ENCODE data around the gene ABCA3. TPM values are rescaled to one million over a fixed set of nuclear protein-coding genes. Genes with fewer than 3 reads are reported as not detected.

ABCA3 gene
- total RNA-seq, 4 donors from 2014 or later, result 2.7 to 15.0 (median 10.9) TPM

DNA sequence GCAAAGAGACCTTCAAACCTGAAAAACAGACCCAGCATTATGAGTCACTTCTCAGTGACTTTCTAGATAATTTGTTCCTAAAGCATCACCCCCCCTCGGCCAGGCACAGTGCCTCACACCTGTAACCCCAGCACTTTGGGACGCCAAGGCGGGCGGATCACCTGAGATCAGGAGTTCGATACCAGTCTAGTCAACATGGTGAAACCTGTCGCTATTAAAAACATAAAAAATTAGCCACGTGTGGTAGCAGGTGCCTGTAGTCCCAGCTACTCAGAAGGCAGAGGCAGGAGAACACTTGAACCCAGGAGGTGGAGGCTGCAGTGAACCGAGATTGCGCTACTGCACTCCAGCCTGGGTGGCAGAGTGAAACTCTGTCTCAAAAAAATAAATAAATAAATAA is 48.3 kb downstream of the ABCA3 start:
- Histone ChIP-seq H3K27me3 (no peaks in the 10 kb centered on the region), H3K4me3 (no peak overlapping the region), H3K9me3 (no peaks in the 10 kb centered on the region), H3K27ac (no peak overlapping the region), H3K4me1 (no peaks in the 10 kb centered on the region), H3K36me3 (peaks cover 0 to 10% of the 10 kb centered on the region in 2 donors)
- DNase-seq (no peak), ATAC-seq (no peak)
- intact Hi-C loops (cut with DNase I; ENCODE audit: low total_unique reads) (no loop called here), in situ Hi-C loops (cut with MboI; ENCODE audit: low sequenced_read_pairs in 4 of 4) (no loop called here)
- TF ChIP-seq, protein P1, sequence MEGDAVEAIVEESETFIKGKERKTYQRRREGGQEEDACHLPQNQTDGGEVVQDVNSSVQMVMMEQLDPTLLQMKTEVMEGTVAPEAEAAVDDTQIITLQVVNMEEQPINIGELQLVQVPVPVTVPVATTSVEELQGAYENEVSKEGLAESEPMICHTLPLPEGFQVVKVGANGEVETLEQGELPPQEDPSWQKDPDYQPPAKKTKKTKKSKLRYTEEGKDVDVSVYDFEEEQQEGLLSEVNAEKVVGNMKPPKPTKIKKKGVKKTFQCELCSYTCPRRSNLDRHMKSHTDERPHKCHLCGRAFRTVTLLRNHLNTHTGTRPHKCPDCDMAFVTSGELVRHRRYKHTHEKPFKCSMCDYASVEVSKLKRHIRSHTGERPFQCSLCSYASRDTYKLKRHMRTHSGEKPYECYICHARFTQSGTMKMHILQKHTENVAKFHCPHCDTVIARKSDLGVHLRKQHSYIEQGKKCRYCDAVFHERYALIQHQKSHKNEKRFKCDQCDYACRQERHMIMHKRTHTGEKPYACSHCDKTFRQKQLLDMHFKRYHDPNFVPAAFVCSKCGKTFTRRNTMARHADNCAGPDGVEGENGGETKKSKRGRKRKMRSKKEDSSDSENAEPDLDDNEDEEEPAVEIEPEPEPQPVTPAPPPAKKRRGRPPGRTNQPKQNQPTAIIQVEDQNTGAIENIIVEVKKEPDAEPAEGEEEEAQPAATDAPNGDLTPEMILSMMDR (IDR thresholded peaks at IDR 0.05 in 4 of 5, conservative IDR thresholded peaks at IDR 0.05 in 1 of 5), result no peak
- no peak for TF ChIP-seq POLR2A (IDR thresholded peaks at IDR 0.05)

DNA sequence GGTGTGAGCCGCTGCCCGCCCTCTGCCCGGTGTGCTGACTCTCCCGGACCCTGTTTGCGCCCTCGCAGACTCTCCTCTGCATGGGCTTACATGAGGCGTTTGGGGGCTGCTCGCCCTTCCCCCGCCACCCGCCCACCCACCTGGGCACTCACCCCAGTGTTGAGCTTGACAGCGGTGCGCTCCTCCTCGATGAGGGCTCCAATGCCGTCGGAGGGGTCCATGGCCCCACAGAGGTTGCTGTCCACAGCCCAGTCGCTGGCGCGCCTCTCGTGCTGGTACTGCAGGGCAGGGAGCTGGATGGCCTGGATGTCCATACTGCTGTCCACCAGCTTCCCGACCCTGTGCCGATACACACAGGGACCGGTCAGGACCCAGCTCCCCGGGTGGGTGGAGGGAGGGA is 51.2 kb downstream of the ABCA3 start:
- Histone ChIP-seq H3K36me3 (no peaks in the 10 kb centered on the region), H3K27me3 (no peaks in the 10 kb centered on the region), H3K27ac (no peak overlapping the region), H3K9me3 (no peaks in the 10 kb centered on the region), H3K4me3 (no peak overlapping the region), H3K4me1 (no peaks in the 10 kb centered on the region)
- in situ Hi-C loops (cut with MboI; ENCODE audit: low sequenced_read_pairs in 4 of 4), result no loop called here
- TF ChIP-seq, protein P1 (IDR thresholded peaks at IDR 0.05 in 4 of 5, conservative IDR thresholded peaks at IDR 0.05 in 1 of 5), result no peak
- no peak for TF ChIP-seq POLR2A (IDR thresholded peaks at IDR 0.05)
- ATAC-seq (no peak), DNase-seq (no peak)
- intact Hi-C loops (cut with DNase I; ENCODE audit: low total_unique reads), result no loop called here

DNA sequence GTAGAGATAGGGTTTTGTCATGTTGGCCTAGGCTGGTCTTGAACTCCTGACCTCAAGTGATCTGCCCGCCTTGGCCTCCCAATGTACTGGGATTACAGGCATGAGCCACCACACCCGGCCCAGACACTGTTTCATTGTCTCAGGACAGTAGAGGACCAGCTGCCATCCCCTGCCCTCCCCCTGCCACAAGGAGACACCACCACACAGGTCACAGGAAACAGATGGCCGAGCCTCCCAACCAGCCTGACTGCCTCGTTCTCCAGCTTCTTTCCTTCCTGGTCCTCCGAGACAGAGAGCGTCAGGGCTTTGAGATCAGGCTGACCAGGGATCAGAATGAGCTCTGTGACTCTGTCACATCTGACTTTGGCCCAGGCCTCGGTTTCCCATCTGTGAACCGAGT is 51.8 kb downstream of the ABCA3 start:
- H3K4me3 ChIP-seq, result no peak overlapping the region
- ATAC-seq (no peak), DNase-seq (no peak)
- no peaks in the 10 kb centered on the region for H3K9me3 ChIP-seq
- no peaks in the 10 kb centered on the region for H3K4me1 ChIP-seq
- H3K36me3 ChIP-seq, result no peaks in the 10 kb centered on the region
- no peaks in the 10 kb centered on the region for H3K27me3 ChIP-seq
- H3K27ac ChIP-seq, result no peak overlapping the region
- intact Hi-C loops (cut with DNase I; ENCODE audit: low total_unique reads) (no loop called here), in situ Hi-C loops (cut with MboI; ENCODE audit: low sequenced_read_pairs in 4 of 4) (no loop called here)
- TF ChIP-seq POLR2A (IDR thresholded peaks at IDR 0.05), result no peak
- TF ChIP-seq, protein P1 (IDR thresholded peaks at IDR 0.05 in 4 of 5, conservative IDR thresholded peaks at IDR 0.05 in 1 of 5), result no peak

DNA sequence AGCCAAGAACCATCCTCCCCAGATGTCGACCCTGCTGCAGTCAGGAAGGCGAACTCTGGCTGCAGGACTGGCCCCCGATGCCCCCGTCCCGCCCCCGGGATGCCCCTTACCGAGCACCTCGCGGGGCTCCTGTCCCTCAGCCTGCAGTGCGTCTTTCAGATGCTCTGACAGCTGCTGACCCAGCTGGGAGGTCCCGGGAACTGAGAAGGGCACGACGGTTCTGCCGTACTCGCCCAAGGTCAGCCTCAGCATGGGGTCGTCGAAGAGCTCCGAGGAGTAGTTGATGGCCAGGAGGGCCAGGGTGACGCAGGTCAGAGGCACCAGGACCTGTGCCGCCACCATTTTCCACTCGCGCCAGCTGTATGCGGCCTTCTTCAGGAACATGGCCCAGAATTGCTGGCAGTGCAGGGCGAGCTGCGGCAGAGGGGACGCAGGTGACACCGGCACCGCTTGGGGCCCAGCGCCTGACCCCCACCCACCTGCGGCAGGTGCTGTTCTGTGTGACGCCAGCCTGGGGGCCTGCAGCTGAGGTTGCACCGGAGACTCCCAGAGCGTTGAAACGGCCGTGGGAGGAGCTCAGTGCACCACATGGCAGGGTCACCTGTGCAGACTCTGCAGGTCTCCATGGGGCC is 52.5 kb downstream of the ABCA3 start:
- ATAC-seq (no peak), DNase-seq (no peak)
- H3K4me1 ChIP-seq, result no peaks in the 10 kb centered on the region
- no peaks in the 10 kb centered on the region for H3K27me3 ChIP-seq
- H3K4me3 ChIP-seq, result no peak overlapping the region
- H3K9me3 ChIP-seq, result no peaks in the 10 kb centered on the region
- in situ Hi-C loops (cut with MboI; ENCODE audit: low sequenced_read_pairs in 4 of 4) (no loop called here), intact Hi-C loops (cut with DNase I; ENCODE audit: low total_unique reads) (no loop called here)
- H3K36me3 ChIP-seq, result no peaks in the 10 kb centered on the region
- no peak overlapping the region for H3K27ac ChIP-seq
- no peak for TF ChIP-seq POLR2A (IDR thresholded peaks at IDR 0.05)

DNA sequence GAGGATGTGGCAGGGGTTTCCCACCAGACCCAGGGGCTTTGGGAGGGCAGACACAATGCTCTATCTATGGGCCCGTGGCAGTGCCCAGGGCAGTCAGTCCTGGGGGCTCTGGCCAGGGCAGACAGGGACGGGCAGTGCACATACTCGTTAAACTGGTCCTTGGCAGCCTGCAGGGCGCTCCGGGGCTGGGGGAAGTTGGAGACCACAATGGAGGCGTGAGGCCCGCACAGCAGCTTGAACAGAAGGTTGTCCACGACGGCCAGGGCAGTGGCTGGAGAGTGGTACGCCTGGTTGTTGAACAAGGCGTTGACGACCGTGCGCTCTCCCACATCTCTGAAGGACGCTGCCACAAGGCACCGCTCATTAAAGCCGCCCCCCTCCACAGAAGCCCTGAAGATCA is 54.0 kb downstream of the ABCA3 start:
- H3K27ac ChIP-seq, result no peak overlapping the region
- H3K27me3 ChIP-seq, result no peaks in the 10 kb centered on the region
- no peaks in the 10 kb centered on the region for H3K9me3 ChIP-seq
- H3K36me3 ChIP-seq, result no peaks in the 10 kb centered on the region
- ATAC-seq, result no peak
- H3K4me1 ChIP-seq, result no peaks in the 10 kb centered on the region
- no peak overlapping the region for H3K4me3 ChIP-seq
- no peak for TF ChIP-seq POLR2A (IDR thresholded peaks at IDR 0.05)
- TF ChIP-seq, protein P1 (IDR thresholded peaks at IDR 0.05 in 4 of 5, conservative IDR thresholded peaks at IDR 0.05 in 1 of 5), result no peak
- DNase-seq, result no peak
- in situ Hi-C loops (cut with MboI; ENCODE audit: low sequenced_read_pairs in 4 of 4) (no loop called here), intact Hi-C loops (cut with DNase I; ENCODE audit: low total_unique reads) (no loop called here)

All from gastrocnemius medialis (tissue), 4 donors.